Neural crest cell (in vitro differentiated cells): ENCODE results near the gene CACNA2D1. TPM values are rescaled to one million over a fixed set of nuclear protein-coding genes. Genes with fewer than 3 reads are reported as not detected.

ENCODE experiments used
- DNase-seq: peaks from one replicate; pipeline ENCODE4 v3.0.0; 2021; ENCODE audit warnings: low read depth, mixed read lengths, low spot score
- H3K27ac Mint-ChIP-seq: one replicate; pipeline ENCODE4 v1.8.0; 2021; ENCODE audit warnings: mild to moderate bottlenecking, mixed read lengths; ENCODE audit not compliant: unreplicated experiment
- H3K27me3 Mint-ChIP-seq: 2 replicates; pipeline ENCODE4 v1.8.0; 2021; ENCODE audit warnings: low read depth, mild to moderate bottlenecking, mixed read lengths
- H3K36me3 Mint-ChIP-seq: 2 replicates; pipeline ENCODE4 v1.8.0; 2021; ENCODE audit warnings: low read depth, mild to moderate bottlenecking, mixed read lengths
- H3K4me1 Mint-ChIP-seq: 2 replicates; pipeline ENCODE4 v1.8.0; 2021; ENCODE audit warnings: mixed read lengths
- H3K4me3 Mint-ChIP-seq: one replicate; pipeline ENCODE4 v1.8.0; 2021; ENCODE audit warnings: mild to moderate bottlenecking, mixed read lengths
- H3K9me3 Mint-ChIP-seq: 2 replicates; pipeline ENCODE4 v1.8.0; 2021; ENCODE audit warnings: mixed read lengths
- CTCF ChIP-seq: fragments of 200-600 bp; sonication (generic); conservative IDR thresholded peaks from 2 replicates; pipeline ENCODE4 v1.5.0; 2021; ENCODE audit warnings: antibody characterized with exemption, mild to moderate bottlenecking
- total RNA-seq: library from RNA; stranded (reverse); gene quantifications from 2 replicates; pipeline ENCODE4 v1.2.1, GENCODE V29; 2021

The CACNA2D1 gene
- total RNA-seq, 1 donor from 2014 or later, result 4.5 TPM

GRCh38 chr7:81986723-81987470 is 456.7 kb downstream of the CACNA2D1 start:
- TF ChIP-seq CTCF, result no peak
- no peaks in the 10 kb centered on the region for H3K4me1 Mint-ChIP-seq
- H3K27me3 Mint-ChIP-seq, result no peaks in the 10 kb centered on the region
- H3K4me3 Mint-ChIP-seq, result no peak overlapping the region
- no peaks in the 10 kb centered on the region for H3K36me3 Mint-ChIP-seq
- H3K9me3 Mint-ChIP-seq, result no peaks in the 10 kb centered on the region
- DNase-seq, result no peak
- no peak overlapping the region for H3K27ac Mint-ChIP-seq

GRCh38 chr7:81983406-81983805 is 460.2 kb downstream of the CACNA2D1 start:
- Mint-ChIP-seq H3K4me3 (no peak overlapping the region), H3K27ac (no peak overlapping the region), H3K27me3 (no peaks in the 10 kb centered on the region), H3K36me3 (no peaks in the 10 kb centered on the region), H3K9me3 (no peaks in the 10 kb centered on the region), H3K4me1 (no peaks in the 10 kb centered on the region)
- no peak for DNase-seq
- TF ChIP-seq CTCF, result no peak

- Mint-ChIP-seq H3K9me3 (no peaks in the 10 kb centered on the region), H3K36me3 (no peaks in the 10 kb centered on the region), H3K4me3 (no peak overlapping the region), H3K27me3 (no peaks in the 10 kb centered on the region), H3K27ac (no peak overlapping the region), H3K4me1 (no peaks in the 10 kb centered on the region)
- TF ChIP-seq CTCF, result no peak
- DNase-seq, result no peak
Measured at GRCh38 chr7:81973117-81973516, 470.5 kb downstream of the CACNA2D1 start.

- Mint-ChIP-seq H3K9me3 (no peaks in the 10 kb centered on the region), H3K27ac (no peak overlapping the region), H3K4me3 (no peak overlapping the region), H3K27me3 (no peaks in the 10 kb centered on the region), H3K4me1 (peaks cover 5% of the 10 kb centered on the region), H3K36me3 (no peaks in the 10 kb centered on the region)
- no peak for DNase-seq
- TF ChIP-seq CTCF, result no peak
Measured at GRCh38 chr7:81960026-81960425, 483.6 kb downstream of the CACNA2D1 start.

GRCh38 chr7:81957517-81957916 is 486.1 kb downstream of the CACNA2D1 start:
- DNase-seq, result no peak
- no peaks in the 10 kb centered on the region for H3K27me3 Mint-ChIP-seq
- H3K4me1 Mint-ChIP-seq, result peaks cover 5% of the 10 kb centered on the region
- TF ChIP-seq CTCF, result no peak
- no peak overlapping the region for H3K27ac Mint-ChIP-seq
- H3K9me3 Mint-ChIP-seq, result no peaks in the 10 kb centered on the region
- H3K4me3 Mint-ChIP-seq, result no peak overlapping the region
- H3K36me3 Mint-ChIP-seq, result no peaks in the 10 kb centered on the region
